ENCODE results near the gene NUAK1.

GRCh38 chr12:106070611-106071010, 68.1 kb downstream of the NUAK1 start:
- TF ChIP-seq, protein P1, sequence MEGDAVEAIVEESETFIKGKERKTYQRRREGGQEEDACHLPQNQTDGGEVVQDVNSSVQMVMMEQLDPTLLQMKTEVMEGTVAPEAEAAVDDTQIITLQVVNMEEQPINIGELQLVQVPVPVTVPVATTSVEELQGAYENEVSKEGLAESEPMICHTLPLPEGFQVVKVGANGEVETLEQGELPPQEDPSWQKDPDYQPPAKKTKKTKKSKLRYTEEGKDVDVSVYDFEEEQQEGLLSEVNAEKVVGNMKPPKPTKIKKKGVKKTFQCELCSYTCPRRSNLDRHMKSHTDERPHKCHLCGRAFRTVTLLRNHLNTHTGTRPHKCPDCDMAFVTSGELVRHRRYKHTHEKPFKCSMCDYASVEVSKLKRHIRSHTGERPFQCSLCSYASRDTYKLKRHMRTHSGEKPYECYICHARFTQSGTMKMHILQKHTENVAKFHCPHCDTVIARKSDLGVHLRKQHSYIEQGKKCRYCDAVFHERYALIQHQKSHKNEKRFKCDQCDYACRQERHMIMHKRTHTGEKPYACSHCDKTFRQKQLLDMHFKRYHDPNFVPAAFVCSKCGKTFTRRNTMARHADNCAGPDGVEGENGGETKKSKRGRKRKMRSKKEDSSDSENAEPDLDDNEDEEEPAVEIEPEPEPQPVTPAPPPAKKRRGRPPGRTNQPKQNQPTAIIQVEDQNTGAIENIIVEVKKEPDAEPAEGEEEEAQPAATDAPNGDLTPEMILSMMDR (IDR thresholded peaks at IDR 0.05): no peak
- no peak for TF ChIP-seq POLR2AphosphoS5 (IDR thresholded peaks at IDR 0.05; ENCODE audit: low read depth, low read length)
- no peak for TF ChIP-seq SIN3A (IDR thresholded peaks at IDR 0.05; ENCODE audit: borderline replicate concordance, insufficient read depth, low read depth, low read length)
